Panc1 (cell line): Measurements from ENCODE around the gene ACADL. TPM values are rescaled to one million over a fixed set of nuclear protein-coding genes. Genes with fewer than 3 reads are reported as not detected.
"Not testable (repeated sequence)": the region's sequence is repeated elsewhere in the genome, so short reads cannot be mapped to it uniquely, and the experiment has no call there.

Experiments
- ATAC-seq: fragments of 200-7000 bp; cut with Tn5 transposase; 2 replicates; pipeline ENCODE4 v1.9.1; 2020; ENCODE audit warnings: mild to moderate bottlenecking, moderate library complexity
- BruUV-seq: library from RNA; stranded (reverse); fragments of 400-500 nt; replicated peaks from 2 replicates; lab custom pipeline; 2021; lab: Mats Ljungman, UMichigan
- CTCF ChIA-PET: fragments of 300-600 bp; sonication (Branson Sonifier 250); formaldehyde crosslinking; loops from one replicate; lab custom pipeline; 2022; ENCODE audit warnings: antibody characterized with exemption; lab: Charles Lee
- POLR2A ChIA-PET: fragments of 300-600 bp; sonication (Branson Sonifier 250); formaldehyde crosslinking; loops from one replicate; lab custom pipeline; 2022; ENCODE audit warnings: antibody characterized with exemption; lab: Charles Lee
- DNase-seq: peaks from one replicate; pipeline ENCODE4 v3.0.0-alpha.2; 2010; ENCODE audit warnings: low read depth, low spot score
- H3K27ac ChIP-seq: 2 replicates; pipeline ENCODE4 v1.5.1; 2011; ENCODE audit warnings: mild to moderate bottlenecking, low read length, inconsistent platforms
- H3K27me3 ChIP-seq: fragments of 200-500 bp; sonication (Bioruptor generic); 2 replicates; pipeline ENCODE4 v1.6.0; 2014; ENCODE audit warnings: low read length, inconsistent platforms; ENCODE audit not compliant: control insufficient read depth, insufficient read depth
- H3K36me3 ChIP-seq: fragments of 200-500 bp; sonication (Bioruptor generic); 2 replicates; pipeline ENCODE4 v1.5.1; 2014; ENCODE audit warnings: inconsistent platforms, mild to moderate bottlenecking, low read length, moderate library complexity; ENCODE audit not compliant: control insufficient read depth, insufficient read depth
- H3K4me1 ChIP-seq: 2 replicates; pipeline ENCODE4 v1.5.1; 2011; ENCODE audit warnings: inconsistent platforms, mild to moderate bottlenecking, low read length, moderate library complexity; ENCODE audit not compliant: control insufficient read depth, insufficient read depth
- H3K4me3 ChIP-seq, 2 experiments: 2 replicates each; pipeline ENCODE4 v1.5.1; 2011 to 2012; ENCODE audit warnings: low read depth in 2 of 2, low read length in 2 of 2, mild to moderate bottlenecking in 2 of 2, inconsistent platforms in 1 of 2, moderate library complexity in 1 of 2
- H3K9me3 ChIP-seq: fragments of 200-500 bp; sonication (Bioruptor generic); 2 replicates; pipeline ENCODE4 v1.5.1; 2014; ENCODE audit warnings: low read depth, mild to moderate bottlenecking, inconsistent platforms, low read length, moderate library complexity; ENCODE audit not compliant: control insufficient read depth, insufficient read depth
- POLR2AphosphoS5 ChIP-seq: IDR thresholded peaks from 2 replicates; pipeline ENCODE4 v1.6.1; 2012; ENCODE audit warnings: mild to moderate bottlenecking, low read depth, low read length, moderate library complexity
- SIN3A ChIP-seq: IDR thresholded peaks from 2 replicates; pipeline ENCODE4 v1.6.1; 2012; ENCODE audit warnings: low read depth, mild to moderate bottlenecking, low read length, moderate library complexity, borderline replicate concordance; ENCODE audit not compliant: insufficient read depth
- TCF7L2 ChIP-seq: IDR thresholded peaks from 2 replicates; pipeline ENCODE4 v1.6.1; 2011; ENCODE audit warnings: mild to moderate bottlenecking, low read depth, low read length, inconsistent platforms
- in situ Hi-C: cut with HindIII; loops from 2 replicates; pipeline ENCODE4 v1.10.0; 2016; ENCODE audit warnings: low sequenced_read_pairs, low pct_unique_long_range_greater_than_20kb
- intact Hi-C: fragments of 100-400 bp; cut with micrococcal nuclease; formaldehyde crosslinking; loops from one replicate; pipeline ENCODE4 v1.10.0; 2022; ENCODE audit not compliant: unreplicated experiment
- total RNA-seq: library from RNA; stranded (reverse); gene quantifications from one replicate; pipeline ENCODE4 v1.2.1, GENCODE V29; 2021; ENCODE audit not compliant: unreplicated experiment
- TF ChIP-seq, protein P1 (sequence below): fragments of 450-650 bp; IDR thresholded peaks from 2 replicates; pipeline ENCODE4 v1.5.1; 2017; ENCODE audit warnings: mild to moderate bottlenecking
- TF ChIP-seq, protein P2 (sequence below), 2 experiments: IDR thresholded peaks; 2 replicates each; pipeline ENCODE4 v1.6.1; 2011 to 2012; ENCODE audit warnings: low read depth in 2 of 2, control low read depth in 1 of 2, low read length in 1 of 2, mild to moderate bottlenecking in 1 of 2, moderate library complexity in 1 of 2; ENCODE audit not compliant: insufficient read depth in 1 of 2

Gene ACADL
- total RNA-seq, 1 experiment from 2014 or later = not detected

DNA sequence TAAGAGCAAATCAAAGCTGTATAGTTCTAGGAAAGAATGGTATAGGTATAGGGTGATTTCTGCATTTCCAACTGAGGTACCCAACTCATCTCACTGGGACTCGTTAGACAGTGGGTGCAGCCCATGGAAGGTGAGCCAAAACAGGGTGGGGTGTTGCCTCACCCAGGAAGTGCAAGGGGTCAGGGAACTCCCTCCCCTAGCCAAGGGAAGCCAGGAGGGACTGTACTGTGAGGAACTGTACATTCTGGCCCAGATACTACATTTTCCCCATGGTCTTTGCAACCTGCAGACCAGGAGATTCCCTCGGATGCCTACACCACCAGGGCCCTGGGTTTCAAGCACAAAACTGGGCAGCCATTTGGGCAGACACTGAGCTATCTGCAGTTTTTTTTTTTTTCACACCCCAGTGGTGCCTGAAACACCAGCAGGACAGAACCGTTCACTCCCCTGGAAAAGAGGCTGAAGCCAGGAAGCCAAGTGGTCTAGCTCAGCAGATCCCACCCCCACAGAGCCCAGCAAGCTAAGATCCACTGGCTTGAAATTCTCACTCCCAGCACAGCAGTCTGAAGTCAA, 44.1 kb downstream of the ACADL start:
- H3K9me3 ChIP-seq, in situ Hi-C loops, CTCF ChIA-PET, H3K27me3 ChIP-seq, DNase-seq, intact Hi-C loops, ATAC-seq, H3K36me3 ChIP-seq, BruUV-seq, H3K27ac ChIP-seq, H3K4me3 ChIP-seq, POLR2A ChIA-PET, H3K4me1 ChIP-seq: not testable (repeated sequence)

DNA sequence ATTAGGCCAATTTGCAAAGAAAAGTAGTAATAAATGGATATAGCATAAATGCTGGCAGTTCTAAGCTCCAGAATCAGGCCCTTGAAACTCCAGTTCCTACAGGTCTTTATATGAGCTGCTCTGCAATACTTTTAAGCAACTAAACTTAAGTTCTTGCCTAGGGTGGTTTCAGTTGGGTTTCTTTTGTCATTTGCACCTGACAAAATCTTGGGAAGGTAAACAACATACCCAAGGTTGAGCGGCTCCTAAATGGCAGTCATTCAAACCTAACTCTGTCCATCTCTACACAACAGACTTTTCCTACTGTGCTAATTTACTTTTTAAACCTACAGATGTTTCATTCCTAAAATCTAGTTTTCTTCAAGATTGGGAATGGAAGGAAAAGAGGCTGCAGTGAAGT, 44.8 kb downstream of the ACADL start:
- H3K27ac ChIP-seq = no peak overlapping the region
- in situ Hi-C loops (no loop called here), intact Hi-C loops (no loop called here)
- TF ChIP-seq TCF7L2 (no peak), POLR2AphosphoS5 (no peak), SIN3A (no peak)
- TF ChIP-seq, protein P1, sequence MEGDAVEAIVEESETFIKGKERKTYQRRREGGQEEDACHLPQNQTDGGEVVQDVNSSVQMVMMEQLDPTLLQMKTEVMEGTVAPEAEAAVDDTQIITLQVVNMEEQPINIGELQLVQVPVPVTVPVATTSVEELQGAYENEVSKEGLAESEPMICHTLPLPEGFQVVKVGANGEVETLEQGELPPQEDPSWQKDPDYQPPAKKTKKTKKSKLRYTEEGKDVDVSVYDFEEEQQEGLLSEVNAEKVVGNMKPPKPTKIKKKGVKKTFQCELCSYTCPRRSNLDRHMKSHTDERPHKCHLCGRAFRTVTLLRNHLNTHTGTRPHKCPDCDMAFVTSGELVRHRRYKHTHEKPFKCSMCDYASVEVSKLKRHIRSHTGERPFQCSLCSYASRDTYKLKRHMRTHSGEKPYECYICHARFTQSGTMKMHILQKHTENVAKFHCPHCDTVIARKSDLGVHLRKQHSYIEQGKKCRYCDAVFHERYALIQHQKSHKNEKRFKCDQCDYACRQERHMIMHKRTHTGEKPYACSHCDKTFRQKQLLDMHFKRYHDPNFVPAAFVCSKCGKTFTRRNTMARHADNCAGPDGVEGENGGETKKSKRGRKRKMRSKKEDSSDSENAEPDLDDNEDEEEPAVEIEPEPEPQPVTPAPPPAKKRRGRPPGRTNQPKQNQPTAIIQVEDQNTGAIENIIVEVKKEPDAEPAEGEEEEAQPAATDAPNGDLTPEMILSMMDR = no peak
- 0 out of 2 replicates have a peak, but pooled peaks cover 2% of the 10 kb centered on the region for H3K27me3 ChIP-seq
- ChIA-PET CTCF (no interaction called here), POLR2A (no interaction called here)
- BruUV-seq = no TSS peak
- no peak for DNase-seq
- no peaks in the 10 kb centered on the region for H3K36me3 ChIP-seq
- no peak overlapping the region for H3K4me3 ChIP-seq
- no peak for ATAC-seq
- no peaks in the 10 kb centered on the region for H3K9me3 ChIP-seq
- H3K4me1 ChIP-seq = no peaks in the 10 kb centered on the region

DNA sequence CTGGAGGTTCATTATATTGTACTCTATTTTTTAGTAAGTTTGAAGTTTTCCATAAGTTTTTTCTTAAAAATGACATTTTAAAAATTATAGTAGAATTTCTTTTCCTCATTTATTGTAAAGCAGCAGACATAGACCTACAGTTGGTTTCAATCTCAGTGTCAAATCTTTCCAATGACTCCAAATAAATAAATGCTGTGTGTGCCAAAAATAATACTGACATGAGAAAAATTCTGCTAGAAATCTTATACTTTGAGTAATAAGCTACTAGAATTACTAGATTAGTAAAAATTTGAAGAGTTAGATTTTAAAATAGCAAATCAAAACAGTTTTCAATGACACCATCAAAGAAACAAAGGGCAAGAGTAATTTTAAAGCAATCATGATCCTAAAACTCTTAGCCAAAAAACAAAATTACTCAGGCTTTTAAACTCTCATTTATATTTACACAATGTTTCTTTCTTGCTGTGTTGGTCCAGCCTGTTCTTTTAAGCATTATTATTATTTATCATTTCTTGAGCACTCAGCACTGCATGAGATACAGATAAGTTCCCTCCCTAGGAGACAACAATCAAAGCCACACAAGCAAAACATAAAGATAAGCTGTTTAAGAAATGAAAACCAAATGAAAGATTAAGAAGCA, 45.8 kb downstream of the ACADL start:
- intact Hi-C loops = no loop called here
- ATAC-seq (no peak), DNase-seq (no peak)
- no peak overlapping the region for H3K4me3 ChIP-seq
- H3K36me3 ChIP-seq = no peaks in the 10 kb centered on the region
- ChIA-PET CTCF (no interaction called here), POLR2A (no interaction called here)
- no peaks in the 10 kb centered on the region for H3K4me1 ChIP-seq
- TF ChIP-seq TCF7L2 (no peak), SIN3A (no peak), POLR2AphosphoS5 (no peak)
- TF ChIP-seq, protein P1 = no peak
- TF ChIP-seq, protein P2, sequence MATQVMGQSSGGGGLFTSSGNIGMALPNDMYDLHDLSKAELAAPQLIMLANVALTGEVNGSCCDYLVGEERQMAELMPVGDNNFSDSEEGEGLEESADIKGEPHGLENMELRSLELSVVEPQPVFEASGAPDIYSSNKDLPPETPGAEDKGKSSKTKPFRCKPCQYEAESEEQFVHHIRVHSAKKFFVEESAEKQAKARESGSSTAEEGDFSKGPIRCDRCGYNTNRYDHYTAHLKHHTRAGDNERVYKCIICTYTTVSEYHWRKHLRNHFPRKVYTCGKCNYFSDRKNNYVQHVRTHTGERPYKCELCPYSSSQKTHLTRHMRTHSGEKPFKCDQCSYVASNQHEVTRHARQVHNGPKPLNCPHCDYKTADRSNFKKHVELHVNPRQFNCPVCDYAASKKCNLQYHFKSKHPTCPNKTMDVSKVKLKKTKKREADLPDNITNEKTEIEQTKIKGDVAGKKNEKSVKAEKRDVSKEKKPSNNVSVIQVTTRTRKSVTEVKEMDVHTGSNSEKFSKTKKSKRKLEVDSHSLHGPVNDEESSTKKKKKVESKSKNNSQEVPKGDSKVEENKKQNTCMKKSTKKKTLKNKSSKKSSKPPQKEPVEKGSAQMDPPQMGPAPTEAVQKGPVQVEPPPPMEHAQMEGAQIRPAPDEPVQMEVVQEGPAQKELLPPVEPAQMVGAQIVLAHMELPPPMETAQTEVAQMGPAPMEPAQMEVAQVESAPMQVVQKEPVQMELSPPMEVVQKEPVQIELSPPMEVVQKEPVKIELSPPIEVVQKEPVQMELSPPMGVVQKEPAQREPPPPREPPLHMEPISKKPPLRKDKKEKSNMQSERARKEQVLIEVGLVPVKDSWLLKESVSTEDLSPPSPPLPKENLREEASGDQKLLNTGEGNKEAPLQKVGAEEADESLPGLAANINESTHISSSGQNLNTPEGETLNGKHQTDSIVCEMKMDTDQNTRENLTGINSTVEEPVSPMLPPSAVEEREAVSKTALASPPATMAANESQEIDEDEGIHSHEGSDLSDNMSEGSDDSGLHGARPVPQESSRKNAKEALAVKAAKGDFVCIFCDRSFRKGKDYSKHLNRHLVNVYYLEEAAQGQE (IDR thresholded peaks at IDR 0.05; ENCODE audit: insufficient read depth in 1 of 2, low read depth in 2 of 2, low read length in 1 of 2) = no peak
- no peak overlapping the region for H3K27ac ChIP-seq
- H3K9me3 ChIP-seq = no peaks in the 10 kb centered on the region
- in situ Hi-C loops = no loop called here
- BruUV-seq = no TSS peak
- H3K27me3 ChIP-seq = 0 out of 2 replicates have a peak, but pooled peaks cover 2% of the 10 kb centered on the region
